COR-L47 (cell line): ENCODE measurements around the gene SPTAN1.
"Not testable (repeated sequence)": the region's sequence is repeated elsewhere in the genome, so short reads cannot be mapped to it uniquely, and the experiment has no call there.

Experiments used
- DNase-seq: peaks from one replicate; lab custom pipeline; 2025; lab: John Stamatoyannopoulos, UW

SPTAN1 gene

GRCh38 chr9:128666481-128666941, 114.1 kb downstream of the SPTAN1 start:
- DNase-seq, result not testable (repeated sequence)

GRCh38 chr9:128669786-128670185, 117.4 kb downstream of the SPTAN1 start:
- DNase-seq, result no peak

DNA sequence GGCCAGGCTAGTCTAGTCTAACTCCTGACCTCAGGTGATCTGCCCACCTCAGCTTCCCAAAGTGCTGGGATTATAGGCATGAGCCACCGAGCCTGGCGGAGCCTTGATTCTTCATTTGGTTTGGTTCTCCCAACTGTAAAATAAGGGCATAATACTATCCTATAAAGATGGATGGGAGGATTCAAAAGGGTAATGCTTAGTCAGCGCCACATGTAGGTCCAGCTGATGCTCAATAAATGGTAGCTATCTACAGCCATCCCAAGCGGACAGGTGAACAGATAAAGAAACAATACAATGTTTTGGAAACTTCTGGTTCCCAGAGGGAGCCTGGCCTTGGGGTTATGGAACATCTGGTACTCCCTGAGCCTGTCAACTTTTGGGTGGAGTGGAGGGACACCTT, 123.0 kb downstream of the SPTAN1 start:
- no peak for DNase-seq

DNA sequence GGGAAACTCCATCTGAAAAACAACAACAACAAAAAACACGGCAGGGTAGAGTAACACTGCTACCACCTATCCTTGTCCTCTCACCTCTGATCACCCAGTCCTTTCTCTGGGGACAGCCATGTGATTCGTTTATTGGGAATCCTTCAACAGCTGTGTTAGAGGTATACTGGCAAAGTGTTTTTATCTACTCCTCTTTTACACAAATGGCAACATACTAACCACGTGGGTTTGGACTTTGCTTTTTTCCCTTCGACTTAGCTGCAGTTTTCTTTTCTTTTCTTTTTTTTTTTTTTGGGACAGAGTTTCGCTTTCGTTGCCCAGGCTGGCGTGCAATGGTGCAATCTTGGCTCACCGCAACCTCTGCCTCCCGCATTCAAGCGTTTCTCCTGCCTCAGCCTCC, 125.4 kb downstream of the SPTAN1 start:
- no peak for DNase-seq
